ENCODE results near the gene TMED10. TPM values are rescaled to one million over a fixed set of nuclear protein-coding genes. Genes with fewer than 3 reads are reported as not detected.

TMED10 gene
- total RNA-seq, 1 experiment from 2014 or later: 709 TPM

DNA sequence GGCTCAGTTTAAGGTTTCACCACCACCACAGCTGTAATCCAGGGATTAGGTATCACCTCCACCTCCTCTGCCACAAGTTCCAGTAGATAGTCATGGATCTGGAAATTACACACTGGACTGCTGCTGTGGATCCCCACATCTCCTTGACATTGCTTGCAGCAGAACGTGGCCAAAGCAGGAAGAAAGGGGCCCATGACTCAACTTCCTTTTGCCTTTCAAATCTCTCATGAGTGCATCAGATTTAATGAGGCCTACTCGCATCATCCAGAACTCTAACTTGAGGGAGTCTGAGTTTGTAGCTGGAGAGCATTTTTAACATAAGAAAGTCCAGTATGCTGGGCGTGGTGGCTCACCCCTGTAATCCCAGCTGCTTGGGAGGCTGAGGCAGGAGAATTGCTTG lies 29.2 kb upstream of the TMED10 start:
- TF ChIP-seq CTCF (conservative IDR thresholded peaks at IDR 0.05): no peak
- TF ChIP-seq EZH2 (IDR thresholded peaks at IDR 0.05; ENCODE audit: low read depth): no peak
- Histone ChIP-seq H3K79me2 (ENCODE audit: low read depth) (no peaks in the 10 kb centered on the region), H3K27ac (peak overlapping the region; percentile 42), H3K9me3 (ENCODE audit: insufficient read depth, low read depth) (no peaks in the 10 kb centered on the region), H3K27me3 (ENCODE audit: insufficient read depth, low read depth) (no peaks in the 10 kb centered on the region), H3K36me3 (ENCODE audit: low read depth) (no peaks in the 10 kb centered on the region), H4K20me1 (ENCODE audit: insufficient read depth) (no peaks in the 10 kb centered on the region), H3K4me3 (no peak overlapping the region), H3K4me1 (replicated peaks; ENCODE audit: insufficient read depth) (peaks cover 54% of the 10 kb centered on the region), H3K9me2 (ENCODE audit: insufficient read depth) (no peaks in the 10 kb centered on the region), H3F3A (ENCODE audit: insufficient read depth, low read depth) (peaks cover 52% of the 10 kb centered on the region), H3K4me2 (no peak overlapping the region), H2AFZ (0 out of 2 replicates have a peak overlapping the region, but pooled peaks have one; percentile 6)
- DNase-seq: peak in 1 of 2 experiments; percentile 72
- ChIA-PET CTCF (interaction anchor here (1.0 to 1.2 kb wide), 2 partner anchors 23 to 68 kb away, joined by 3 read pairs; no protein-coding TSS in a partner anchor), POLR2A (ENCODE audit: unreplicated experiment) (no interaction called here)
- intact Hi-C loops (cut with micrococcal nuclease; ENCODE audit: unreplicated experiment): no loop called here
- BruUV-seq (replicated peaks): no TSS peak

- TF ChIP-seq EZH2 (IDR thresholded peaks at IDR 0.05; ENCODE audit: low read depth): no peak
- no peak for TF ChIP-seq CTCF (conservative IDR thresholded peaks at IDR 0.05)
- no peaks in the 10 kb centered on the region for H4K20me1 ChIP-seq (ENCODE audit: insufficient read depth)
- peaks cover 5% of the 10 kb centered on the region; the same call in 1 of the 2 replicates for H3K9me2 ChIP-seq (ENCODE audit: insufficient read depth)
- H3K4me1 ChIP-seq (replicated peaks; ENCODE audit: insufficient read depth): peaks cover 66% of the 10 kb centered on the region
- H3K9me3 ChIP-seq (ENCODE audit: insufficient read depth, low read depth): no peaks in the 10 kb centered on the region
- DNase-seq: peak; percentile 67 to 75
- ChIA-PET CTCF (interaction anchor here (0.6 kb wide), 1 partner anchor 1963 kb away, joined by 4 read pairs; no protein-coding TSS in a partner anchor), POLR2A (ENCODE audit: unreplicated experiment) (interaction anchor here (0.6 to 1.0 kb wide), 7 partner anchors 18 to 624 kb away, joined by 3 to 6 read pairs (median 6); no protein-coding TSS in a partner anchor)
- H3K4me2 ChIP-seq: peak overlapping the region; percentile 17
- no peak overlapping the region for H3K4me3 ChIP-seq
- no peaks in the 10 kb centered on the region for H3K27me3 ChIP-seq (ENCODE audit: insufficient read depth, low read depth)
- no peaks in the 10 kb centered on the region for H3K79me2 ChIP-seq (ENCODE audit: low read depth)
- intact Hi-C loops (cut with micrococcal nuclease; ENCODE audit: unreplicated experiment): loop anchor here (1.0 kb wide), 4 partner anchors 21 to 48 kb away; no protein-coding TSS in a partner anchor
- peak overlapping the region; percentile 0; the same call in 1 of the 2 replicates for H2AFZ ChIP-seq
- no TSS peak for BruUV-seq (replicated peaks)
- H3K27ac ChIP-seq: peak overlapping the region; percentile 3
- no peaks in the 10 kb centered on the region for H3K36me3 ChIP-seq (ENCODE audit: low read depth)
- peaks cover 59% of the 10 kb centered on the region for H3F3A ChIP-seq (ENCODE audit: insufficient read depth, low read depth)
Measured at GRCh38 chr14:75204116-75204515, 27.7 kb upstream of the TMED10 start.

- CTCF ChIA-PET: interaction anchor here (0.6 to 0.7 kb wide), 2 partner anchors 13 to 56 kb away, joined by 11 read pairs; no protein-coding TSS in a partner anchor
- TF ChIP-seq EZH2 (IDR thresholded peaks at IDR 0.05; ENCODE audit: low read depth) (no peak), CTCF (conservative IDR thresholded peaks at IDR 0.05) (no peak)
- Histone ChIP-seq H2AFZ (no peak overlapping the region), H3K4me2 (no peak overlapping the region), H3K27me3 (ENCODE audit: insufficient read depth, low read depth) (no peaks in the 10 kb centered on the region), H3K36me3 (ENCODE audit: low read depth) (no peaks in the 10 kb centered on the region), H3K9me2 (ENCODE audit: insufficient read depth) (peaks cover 5% of the 10 kb centered on the region; the same call in 1 of the 2 replicates), H3K27ac (no peak overlapping the region), H3K4me3 (no peak overlapping the region), H4K20me1 (ENCODE audit: insufficient read depth) (no peaks in the 10 kb centered on the region), H3K9me3 (ENCODE audit: insufficient read depth, low read depth) (no peaks in the 10 kb centered on the region), H3K4me1 (replicated peaks; ENCODE audit: insufficient read depth) (peaks cover 75% of the 10 kb centered on the region), H3F3A (ENCODE audit: insufficient read depth, low read depth) (peaks cover 64% of the 10 kb centered on the region), H3K79me2 (ENCODE audit: low read depth) (no peaks in the 10 kb centered on the region)
- no TSS peak for BruUV-seq (replicated peaks)
- no peak for DNase-seq
- POLR2A ChIA-PET (ENCODE audit: unreplicated experiment): interaction anchor here (0.6 to 0.7 kb wide), 4 partner anchors 20 to 250 kb away, joined by 4 to 25 read pairs (median 6); no protein-coding TSS in a partner anchor
- intact Hi-C loops (cut with micrococcal nuclease; ENCODE audit: unreplicated experiment): no loop called here
Measured at GRCh38 chr14:75202657-75203056, 26.2 kb upstream of the TMED10 start.

Data from PC-9 (cell line).